Measurements from ENCODE around the gene CHRNB2. TPM values are rescaled to one million over a fixed set of nuclear protein-coding genes. Genes with fewer than 3 reads are reported as not detected.

Gene CHRNB2
- polyA plus RNA-seq, 1 donor from 2014 or later, result 15.5 TPM

DNA sequence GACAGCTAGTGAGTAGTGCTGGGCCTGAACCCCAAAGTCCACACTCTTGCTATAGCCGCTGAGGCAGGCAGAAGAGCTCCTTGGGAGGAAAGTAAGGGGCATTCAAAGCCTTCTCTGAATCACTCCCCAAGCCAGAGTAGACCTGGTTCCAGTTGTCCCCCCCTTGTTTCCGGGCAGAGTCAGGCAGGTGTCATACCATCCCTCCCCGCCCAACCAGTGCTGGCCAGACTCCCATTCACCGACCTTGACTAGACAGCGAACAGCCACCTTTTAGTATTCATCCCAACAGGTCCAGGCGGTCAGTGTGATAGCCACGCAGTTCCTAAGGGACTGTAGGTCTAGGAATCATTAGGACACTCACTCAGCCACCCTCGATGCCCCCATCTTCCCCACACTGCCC, 11.8 kb downstream of the CHRNB2 start:
- Histone ChIP-seq H3K27ac (ENCODE audit: low read length) (no peak overlapping the region), H3K36me3 (ENCODE audit: insufficient read depth, low read length) (peaks cover 7% of the 10 kb centered on the region)
- TF ChIP-seq TAF1 (IDR thresholded peaks at IDR 0.05; ENCODE audit: low read depth), result no peak
- TF ChIP-seq MXI1 (conservative IDR thresholded peaks at IDR 0.05; ENCODE audit: poor library complexity, severe bottlenecking), result no peak
- no peak for TF ChIP-seq POLR2AphosphoS5 (IDR thresholded peaks at IDR 0.05)
- no peak for TF ChIP-seq EZH2 (IDR thresholded peaks at IDR 0.05; ENCODE audit: borderline replicate concordance, insufficient read depth, low read length, poor library complexity, severe bottlenecking)
- TF ChIP-seq RAD21 (conservative IDR thresholded peaks at IDR 0.05), result no peak
- no peak for TF ChIP-seq SMC3 (conservative IDR thresholded peaks at IDR 0.05; ENCODE audit: poor library complexity)
- TF ChIP-seq, protein P1, sequence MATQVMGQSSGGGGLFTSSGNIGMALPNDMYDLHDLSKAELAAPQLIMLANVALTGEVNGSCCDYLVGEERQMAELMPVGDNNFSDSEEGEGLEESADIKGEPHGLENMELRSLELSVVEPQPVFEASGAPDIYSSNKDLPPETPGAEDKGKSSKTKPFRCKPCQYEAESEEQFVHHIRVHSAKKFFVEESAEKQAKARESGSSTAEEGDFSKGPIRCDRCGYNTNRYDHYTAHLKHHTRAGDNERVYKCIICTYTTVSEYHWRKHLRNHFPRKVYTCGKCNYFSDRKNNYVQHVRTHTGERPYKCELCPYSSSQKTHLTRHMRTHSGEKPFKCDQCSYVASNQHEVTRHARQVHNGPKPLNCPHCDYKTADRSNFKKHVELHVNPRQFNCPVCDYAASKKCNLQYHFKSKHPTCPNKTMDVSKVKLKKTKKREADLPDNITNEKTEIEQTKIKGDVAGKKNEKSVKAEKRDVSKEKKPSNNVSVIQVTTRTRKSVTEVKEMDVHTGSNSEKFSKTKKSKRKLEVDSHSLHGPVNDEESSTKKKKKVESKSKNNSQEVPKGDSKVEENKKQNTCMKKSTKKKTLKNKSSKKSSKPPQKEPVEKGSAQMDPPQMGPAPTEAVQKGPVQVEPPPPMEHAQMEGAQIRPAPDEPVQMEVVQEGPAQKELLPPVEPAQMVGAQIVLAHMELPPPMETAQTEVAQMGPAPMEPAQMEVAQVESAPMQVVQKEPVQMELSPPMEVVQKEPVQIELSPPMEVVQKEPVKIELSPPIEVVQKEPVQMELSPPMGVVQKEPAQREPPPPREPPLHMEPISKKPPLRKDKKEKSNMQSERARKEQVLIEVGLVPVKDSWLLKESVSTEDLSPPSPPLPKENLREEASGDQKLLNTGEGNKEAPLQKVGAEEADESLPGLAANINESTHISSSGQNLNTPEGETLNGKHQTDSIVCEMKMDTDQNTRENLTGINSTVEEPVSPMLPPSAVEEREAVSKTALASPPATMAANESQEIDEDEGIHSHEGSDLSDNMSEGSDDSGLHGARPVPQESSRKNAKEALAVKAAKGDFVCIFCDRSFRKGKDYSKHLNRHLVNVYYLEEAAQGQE (IDR thresholded peaks at IDR 0.05; ENCODE audit: borderline replicate concordance), result no peak
- no peak for TF ChIP-seq EP300 (conservative IDR thresholded peaks at IDR 0.05; ENCODE audit: poor library complexity, severe bottlenecking)
- TF ChIP-seq, protein P2, sequence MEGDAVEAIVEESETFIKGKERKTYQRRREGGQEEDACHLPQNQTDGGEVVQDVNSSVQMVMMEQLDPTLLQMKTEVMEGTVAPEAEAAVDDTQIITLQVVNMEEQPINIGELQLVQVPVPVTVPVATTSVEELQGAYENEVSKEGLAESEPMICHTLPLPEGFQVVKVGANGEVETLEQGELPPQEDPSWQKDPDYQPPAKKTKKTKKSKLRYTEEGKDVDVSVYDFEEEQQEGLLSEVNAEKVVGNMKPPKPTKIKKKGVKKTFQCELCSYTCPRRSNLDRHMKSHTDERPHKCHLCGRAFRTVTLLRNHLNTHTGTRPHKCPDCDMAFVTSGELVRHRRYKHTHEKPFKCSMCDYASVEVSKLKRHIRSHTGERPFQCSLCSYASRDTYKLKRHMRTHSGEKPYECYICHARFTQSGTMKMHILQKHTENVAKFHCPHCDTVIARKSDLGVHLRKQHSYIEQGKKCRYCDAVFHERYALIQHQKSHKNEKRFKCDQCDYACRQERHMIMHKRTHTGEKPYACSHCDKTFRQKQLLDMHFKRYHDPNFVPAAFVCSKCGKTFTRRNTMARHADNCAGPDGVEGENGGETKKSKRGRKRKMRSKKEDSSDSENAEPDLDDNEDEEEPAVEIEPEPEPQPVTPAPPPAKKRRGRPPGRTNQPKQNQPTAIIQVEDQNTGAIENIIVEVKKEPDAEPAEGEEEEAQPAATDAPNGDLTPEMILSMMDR (IDR thresholded peaks at IDR 0.05; ENCODE audit: poor library complexity, severe bottlenecking), result no peak

DNA sequence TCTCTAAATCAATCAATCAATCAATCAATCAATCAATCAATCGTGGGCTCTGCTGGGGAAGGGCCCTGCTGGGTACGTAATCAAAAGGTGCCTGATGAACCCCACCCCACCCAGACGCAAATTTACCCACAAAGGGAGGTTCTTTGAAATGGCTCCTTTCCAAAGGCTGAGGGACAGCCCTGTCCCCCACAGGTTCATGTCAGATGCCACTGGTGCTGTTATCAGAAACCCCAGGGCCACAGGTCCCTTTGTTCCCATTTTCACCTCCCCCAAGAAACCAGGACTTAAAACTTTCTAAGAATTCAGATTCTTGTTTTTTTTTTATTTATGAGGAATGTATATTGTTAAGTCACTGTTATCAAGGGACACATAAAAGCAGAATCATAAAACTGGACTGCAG, 14.2 kb downstream of the CHRNB2 start:
- Histone ChIP-seq H3K27me3 (ENCODE audit: insufficient read depth, low read depth, low read length) (no peaks in the 10 kb centered on the region), H3K9me3 (ENCODE audit: low read length) (no peaks in the 10 kb centered on the region), H3F3A (ENCODE audit: insufficient read depth, low read length, poor library complexity, severe bottlenecking) (no peaks in the 10 kb centered on the region), H4K20me1 (ENCODE audit: insufficient read depth) (no peaks in the 10 kb centered on the region), H3K4me3 (ENCODE audit: low read length) (no peak overlapping the region), H3K36me3 (ENCODE audit: insufficient read depth, low read length) (peaks cover 13% of the 10 kb centered on the region), H3K27ac (ENCODE audit: low read length) (no peak overlapping the region), H3K79me2 (replicated peaks; ENCODE audit: insufficient read depth, low read length) (no peaks in the 10 kb centered on the region), H3K4me2 (ENCODE audit: low read length) (no peak overlapping the region), H3K9me2 (ENCODE audit: insufficient read depth, low read length) (no peaks in the 10 kb centered on the region), H2AFZ (ENCODE audit: low read depth, low read length) (no peak overlapping the region), H3K9ac (ENCODE audit: low read length) (no peak overlapping the region)
- TF ChIP-seq, protein P2 (IDR thresholded peaks at IDR 0.05; ENCODE audit: poor library complexity, severe bottlenecking), result no peak
- no peak for TF ChIP-seq EP300 (conservative IDR thresholded peaks at IDR 0.05; ENCODE audit: poor library complexity, severe bottlenecking)
- TF ChIP-seq, protein P1 (IDR thresholded peaks at IDR 0.05; ENCODE audit: borderline replicate concordance), result no peak
- no peak for TF ChIP-seq EZH2 (IDR thresholded peaks at IDR 0.05; ENCODE audit: borderline replicate concordance, insufficient read depth, low read length, poor library complexity, severe bottlenecking)

More for the DNA sequence above, 11.8 kb downstream of the CHRNB2 start:
- H3K9me2 ChIP-seq (ENCODE audit: insufficient read depth, low read length), result no peaks in the 10 kb centered on the region
- no peaks in the 10 kb centered on the region for H3K79me2 ChIP-seq (replicated peaks; ENCODE audit: insufficient read depth, low read length)
- H3K27me3 ChIP-seq (ENCODE audit: insufficient read depth, low read depth, low read length), result no peaks in the 10 kb centered on the region
- no peaks in the 10 kb centered on the region for H3F3A ChIP-seq (ENCODE audit: insufficient read depth, low read length, poor library complexity, severe bottlenecking)
- no peaks in the 10 kb centered on the region for H3K9me3 ChIP-seq (ENCODE audit: low read length)
- H3K4me2 ChIP-seq (ENCODE audit: low read length), result no peak overlapping the region
- no peak overlapping the region for H3K4me3 ChIP-seq (ENCODE audit: low read length)
- H4K20me1 ChIP-seq (ENCODE audit: insufficient read depth), result no peaks in the 10 kb centered on the region
- H2AFZ ChIP-seq (ENCODE audit: low read depth, low read length), result no peak overlapping the region
- no peak overlapping the region for H3K9ac ChIP-seq (ENCODE audit: low read length)

All from neural cell (in vitro differentiated cells).